Lower leg skin (tissue), 4 donors: ENCODE data around the gene AKT1S1. TPM values are rescaled to one million over a fixed set of nuclear protein-coding genes. Genes with fewer than 3 reads are reported as not detected.

Experiments used
- DNase-seq, 2 donors: peaks; one replicate each; pipeline ENCODE4 v3.0.0-alpha.2; 2019; ENCODE audit warnings: low spot score in 2 of 2
- H3K4me3 ChIP-seq: fragments of 200-600 bp; sonication (generic); 2 replicates; pipeline ENCODE4 v1.5.1; 2017; ENCODE audit warnings: mild to moderate bottlenecking, low read depth; ENCODE audit not compliant: poor library complexity, severe bottlenecking
- CTCF ChIP-seq, 3 donors: fragments of 450-650 bp; IDR thresholded peaks; one replicate each; pipeline ENCODE4 v1.5.1; 2016; ENCODE audit warnings: antibody characterized with exemption in 3 of 3, mild to moderate bottlenecking in 3 of 3, moderate library complexity in 2 of 3
- POLR2A ChIP-seq, 2 donors: fragments of 450-650 bp; IDR thresholded peaks; one replicate each; pipeline ENCODE4 v1.6.1; 2016 to 2017; ENCODE audit warnings: antibody characterized with exemption in 2 of 2, mild to moderate bottlenecking in 1 of 2, moderate library complexity in 1 of 2
- WGBS, 2 donors: methylation state at CpG; one replicate each; pipeline ENCODE4 v1.1.5; 2018; 5-methylcytosine and 5-hydroxymethylcytosine counted together
- intact Hi-C: fragments of 100-400 bp; cut with DNase I; formaldehyde crosslinking; loops from one replicate; pipeline ENCODE4 v1.15.0; 2023; ENCODE audit warnings: low total_unique reads
- total RNA-seq, 4 donors: library from RNA; depleted of rRNA; stranded (reverse); fragments of >200 nt; gene quantifications; one replicate each; pipeline ENCODE4 v1.1.0, GENCODE V29; 2016

AKT1S1 gene
- total RNA-seq, 4 donors from 2014 or later: 15.3 to 28.9 (median 23.8) TPM

GRCh38 chr19:49850221-49850486, 27.0 kb downstream of the AKT1S1 start:
- whole genome bisulfite sequencing, 2 donors: 52 to 65% methylated on average over 12 of the region's 12 CpGs
- intact Hi-C loops: no loop called here
- H3K4me3 ChIP-seq: no peak overlapping the region

GRCh38 chr19:49849433-49850220, 27.5 kb downstream of the AKT1S1 start:
- intact Hi-C loops: no loop called here
- WGBS, 2 donors: 91% methylated on average over 15 of the region's 15 CpGs
- DNase-seq: peak in 1 of 2 donors; percentile 19
- TF ChIP-seq CTCF (IDR thresholded peaks at IDR 0.05) (no peak), POLR2A (IDR thresholded peaks at IDR 0.05) (no peak)
- H3K4me3 ChIP-seq: no peak overlapping the region

More at GRCh38 chr19:49850221-49850486, 27.0 kb downstream of the AKT1S1 start:
- DNase-seq: peak in 1 of 2 donors; percentile 87
- no peak for TF ChIP-seq CTCF (IDR thresholded peaks at IDR 0.05)
- no peak for TF ChIP-seq POLR2A (IDR thresholded peaks at IDR 0.05)

- TF ChIP-seq CTCF (IDR thresholded peaks at IDR 0.05) (no peak), POLR2A (IDR thresholded peaks at IDR 0.05) (no peak)
- DNase-seq: no peak
- intact Hi-C loops: no loop called here
- WGBS, 2 donors: 88 to 93% methylated on average over 3 of the region's 3 CpGs
- no peak overlapping the region for H3K4me3 ChIP-seq
Measured at GRCh38 chr19:49848938-49849337, 28.2 kb downstream of the AKT1S1 start.

- intact Hi-C loops: no loop called here
- no peak for DNase-seq
- TF ChIP-seq POLR2A (IDR thresholded peaks at IDR 0.05) (no peak), CTCF (IDR thresholded peaks at IDR 0.05) (no peak)
- 82 to 85% methylated on average over 10 of the region's 10 CpGs for WGBS, 2 donors
- no peak overlapping the region for H3K4me3 ChIP-seq
Measured at GRCh38 chr19:49847731-49848696, 29.1 kb downstream of the AKT1S1 start.

GRCh38 chr19:49846408-49846807, 30.7 kb downstream of the AKT1S1 start:
- WGBS, 2 donors: 82% methylated on average over 5 of the region's 5 CpGs
- no peak for TF ChIP-seq POLR2A (IDR thresholded peaks at IDR 0.05)
- no peak for TF ChIP-seq CTCF (IDR thresholded peaks at IDR 0.05)
- intact Hi-C loops: no loop called here
- H3K4me3 ChIP-seq: no peak overlapping the region
- DNase-seq: no peak
